Brain pericyte (primary cell): Measurements from ENCODE around the gene GAD1.

ENCODE experiments used
- DNase-seq: peaks from one replicate; pipeline ENCODE4 v3.0.0-alpha.2; 2012; ENCODE audit warnings: low read depth, low spot score

Gene GAD1

GRCh38 chr2:170818036-170818751 is 1.5 kb downstream of the GAD1 start:
- no peak for DNase-seq

GRCh38 chr2:170818752-170819470 is 2.2 kb downstream of the GAD1 start:
- no peak for DNase-seq

GRCh38 chr2:170819680-170820664 is 3.3 kb downstream of the GAD1 start:
- DNase-seq, result no peak

GRCh38 chr2:170820757-170821530 is 4.3 kb downstream of the GAD1 start:
- DNase-seq, result no peak

GRCh38 chr2:170821531-170822289 is 5.0 kb downstream of the GAD1 start:
- DNase-seq, result no peak

GRCh38 chr2:170822290-170823087 is 5.8 kb downstream of the GAD1 start:
- no peak for DNase-seq

GRCh38 chr2:170823088-170823897 is 6.6 kb downstream of the GAD1 start:
- no peak for DNase-seq

- no peak for DNase-seq
Observed at GRCh38 chr2:170823898-170824215, 7.2 kb downstream of the GAD1 start.

- no peak for DNase-seq
Observed at GRCh38 chr2:170824526-170825015, 7.9 kb downstream of the GAD1 start.

- DNase-seq, result no peak
Observed at GRCh38 chr2:170827841-170828532, 11.3 kb downstream of the GAD1 start.

GRCh38 chr2:170828533-170828916 is 11.8 kb downstream of the GAD1 start:
- DNase-seq, result no peak

- no peak for DNase-seq
Observed at GRCh38 chr2:170829036-170829435, 12.3 kb downstream of the GAD1 start.

- DNase-seq, result no peak
Observed at GRCh38 chr2:170830166-170830565, 13.5 kb downstream of the GAD1 start.

GRCh38 chr2:170831115-170831514 is 14.4 kb downstream of the GAD1 start:
- DNase-seq, result no peak

- DNase-seq, result no peak
Observed at GRCh38 chr2:170836027-170836426, 19.3 kb downstream of the GAD1 start.

GRCh38 chr2:170840717-170841210 is 24.1 kb downstream of the GAD1 start:
- no peak for DNase-seq

GRCh38 chr2:170842785-170843184 is 26.1 kb downstream of the GAD1 start:
- no peak for DNase-seq

GRCh38 chr2:170843656-170844055 is 27.0 kb downstream of the GAD1 start:
- DNase-seq, result no peak
